Activated B cell treated with CpG ODN at 0.5 μM for 24 hours (primary cell): Measurements from ENCODE around the gene NEK6. TPM values are rescaled to one million over a fixed set of nuclear protein-coding genes. Genes with fewer than 3 reads are reported as not detected.

Source experiments
- ATAC-seq: fragments of 200-7000 bp; cut with Tn5 transposase; one replicate; pipeline ENCODE4 v1.10.0; 2021; ENCODE audit warnings: low read depth, mild to moderate bottlenecking, moderate library complexity
- CTCF ChIA-PET: fragments of 350-600 bp; sonication (Branson Sonifier 250); formaldehyde crosslinking; loops from one replicate; lab custom pipeline; 2021; ENCODE audit warnings: antibody characterized with exemption; lab: Charles Lee
- POLR2A ChIA-PET: fragments of 350-600 bp; sonication (Branson Sonifier 250); formaldehyde crosslinking; loops from one replicate; lab custom pipeline; 2021; ENCODE audit warnings: antibody characterized with exemption; lab: Charles Lee
- DNase-seq: peaks from one replicate; pipeline ENCODE4 v3.0.0; 2022
- H3K27ac Mint-ChIP-seq: one replicate; pipeline ENCODE4 v1.8.0; 2020; ENCODE audit warnings: mixed read lengths
- H3K27me3 Mint-ChIP-seq: one replicate; pipeline ENCODE4 v1.8.0; 2021; ENCODE audit warnings: mixed read lengths
- H3K36me3 Mint-ChIP-seq: one replicate; pipeline ENCODE4 v1.8.0; 2021; ENCODE audit warnings: low read depth, mixed read lengths
- H3K4me1 Mint-ChIP-seq: one replicate; pipeline ENCODE4 v1.8.0; 2021; ENCODE audit warnings: mixed read lengths
- H3K4me3 Mint-ChIP-seq: one replicate; pipeline ENCODE4 v1.8.0; 2020; ENCODE audit warnings: mild to moderate bottlenecking, mixed read lengths
- H3K9me3 Mint-ChIP-seq: one replicate; pipeline ENCODE4 v1.8.0; 2020; ENCODE audit warnings: mixed read lengths
- intact Hi-C: fragments of 100-400 bp; cut with micrococcal nuclease; formaldehyde crosslinking; loops from one replicate; pipeline ENCODE4 v1.15.1; 2024
- total RNA-seq: library from RNA; stranded (reverse); gene quantifications from 2 replicates; pipeline ENCODE4 v1.2.3, GENCODE V29; 2022
- TF ChIP-seq, protein P1 (sequence below): fragments of 200-600 bp; IDR thresholded peaks from one replicate; pipeline ENCODE4 v1.8.0; 2022; ENCODE audit warnings: antibody characterized with exemption, mild to moderate bottlenecking

Gene NEK6
- total RNA-seq, 1 donor from 2014 or later = 110 TPM

DNA sequence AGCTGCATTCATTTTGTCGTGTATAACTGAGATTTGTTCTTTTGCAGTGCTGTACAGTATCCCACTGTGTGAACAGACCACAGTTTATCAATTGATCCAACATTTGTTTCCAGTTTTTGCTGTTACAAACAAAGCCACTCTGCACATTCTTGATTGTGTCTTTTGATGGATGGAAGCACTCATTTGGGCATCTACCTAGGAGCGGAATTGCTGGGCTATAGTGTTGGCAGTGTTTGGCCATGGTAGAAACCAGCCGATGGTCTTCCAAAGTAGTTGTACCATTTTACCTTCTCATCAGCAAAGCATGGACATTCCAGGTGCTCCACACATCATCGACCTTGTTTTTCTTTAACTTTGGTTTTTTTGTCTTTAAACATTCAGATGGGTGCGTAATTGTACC, 79.8 kb downstream of the NEK6 start:
- Mint-ChIP-seq H3K27ac (no peak overlapping the region), H3K9me3 (no peaks in the 10 kb centered on the region), H3K36me3 (peaks cover 79% of the 10 kb centered on the region), H3K4me3 (no peak overlapping the region), H3K27me3 (no peaks in the 10 kb centered on the region), H3K4me1 (no peaks in the 10 kb centered on the region)
- POLR2A ChIA-PET = interaction anchor here (0.5 to 0.7 kb wide), 2 partner anchors 656 to 1439 kb away, joined by 4 to 6 read pairs; no protein-coding TSS in a partner anchor
- DNase-seq (no peak), ATAC-seq (no peak)
- TF ChIP-seq, protein P1, sequence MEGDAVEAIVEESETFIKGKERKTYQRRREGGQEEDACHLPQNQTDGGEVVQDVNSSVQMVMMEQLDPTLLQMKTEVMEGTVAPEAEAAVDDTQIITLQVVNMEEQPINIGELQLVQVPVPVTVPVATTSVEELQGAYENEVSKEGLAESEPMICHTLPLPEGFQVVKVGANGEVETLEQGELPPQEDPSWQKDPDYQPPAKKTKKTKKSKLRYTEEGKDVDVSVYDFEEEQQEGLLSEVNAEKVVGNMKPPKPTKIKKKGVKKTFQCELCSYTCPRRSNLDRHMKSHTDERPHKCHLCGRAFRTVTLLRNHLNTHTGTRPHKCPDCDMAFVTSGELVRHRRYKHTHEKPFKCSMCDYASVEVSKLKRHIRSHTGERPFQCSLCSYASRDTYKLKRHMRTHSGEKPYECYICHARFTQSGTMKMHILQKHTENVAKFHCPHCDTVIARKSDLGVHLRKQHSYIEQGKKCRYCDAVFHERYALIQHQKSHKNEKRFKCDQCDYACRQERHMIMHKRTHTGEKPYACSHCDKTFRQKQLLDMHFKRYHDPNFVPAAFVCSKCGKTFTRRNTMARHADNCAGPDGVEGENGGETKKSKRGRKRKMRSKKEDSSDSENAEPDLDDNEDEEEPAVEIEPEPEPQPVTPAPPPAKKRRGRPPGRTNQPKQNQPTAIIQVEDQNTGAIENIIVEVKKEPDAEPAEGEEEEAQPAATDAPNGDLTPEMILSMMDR = no peak
- intact Hi-C loops = no loop called here
- CTCF ChIA-PET = interaction anchor here (1.1 kb wide), 1 partner anchor 211 kb away, joined by 3 read pairs; no protein-coding TSS in a partner anchor

DNA sequence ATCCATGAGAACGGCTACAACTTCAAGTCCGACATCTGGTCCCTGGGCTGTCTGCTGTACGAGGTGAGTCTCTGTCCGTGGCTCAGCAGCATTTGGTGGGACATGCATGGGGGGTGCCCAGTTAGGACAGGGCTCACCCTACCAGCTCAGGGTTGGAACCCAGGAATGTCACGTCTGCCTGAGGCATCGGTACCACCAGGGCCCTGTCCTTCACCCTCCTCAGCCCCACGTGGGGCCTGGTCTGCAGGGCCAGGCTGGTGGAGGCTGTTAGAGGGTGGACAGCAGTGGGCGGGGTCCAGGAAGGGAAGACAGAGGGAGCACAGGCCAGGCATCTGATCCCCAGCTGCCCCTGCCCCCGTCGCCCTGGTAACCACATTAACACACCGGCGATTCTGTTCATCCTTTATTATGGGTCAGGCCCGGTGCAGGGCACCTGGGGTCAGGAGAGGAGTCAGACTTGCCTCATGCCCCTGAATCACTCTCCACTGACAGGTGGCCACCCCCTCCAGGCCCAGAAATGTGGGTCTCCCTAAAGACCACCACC, 81.9 kb downstream of the NEK6 start:
- no peak for DNase-seq
- ChIA-PET POLR2A (no interaction called here), CTCF (no interaction called here)
- H3K27me3 Mint-ChIP-seq = no peaks in the 10 kb centered on the region
- no peaks in the 10 kb centered on the region for H3K9me3 Mint-ChIP-seq
- H3K36me3 Mint-ChIP-seq = peaks cover 77% of the 10 kb centered on the region
- no peak for ATAC-seq
- no peak overlapping the region for H3K4me3 Mint-ChIP-seq
- intact Hi-C loops = no loop called here
- TF ChIP-seq, protein P1 = no peak
- no peaks in the 10 kb centered on the region for H3K4me1 Mint-ChIP-seq
- H3K27ac Mint-ChIP-seq = no peak overlapping the region

DNA sequence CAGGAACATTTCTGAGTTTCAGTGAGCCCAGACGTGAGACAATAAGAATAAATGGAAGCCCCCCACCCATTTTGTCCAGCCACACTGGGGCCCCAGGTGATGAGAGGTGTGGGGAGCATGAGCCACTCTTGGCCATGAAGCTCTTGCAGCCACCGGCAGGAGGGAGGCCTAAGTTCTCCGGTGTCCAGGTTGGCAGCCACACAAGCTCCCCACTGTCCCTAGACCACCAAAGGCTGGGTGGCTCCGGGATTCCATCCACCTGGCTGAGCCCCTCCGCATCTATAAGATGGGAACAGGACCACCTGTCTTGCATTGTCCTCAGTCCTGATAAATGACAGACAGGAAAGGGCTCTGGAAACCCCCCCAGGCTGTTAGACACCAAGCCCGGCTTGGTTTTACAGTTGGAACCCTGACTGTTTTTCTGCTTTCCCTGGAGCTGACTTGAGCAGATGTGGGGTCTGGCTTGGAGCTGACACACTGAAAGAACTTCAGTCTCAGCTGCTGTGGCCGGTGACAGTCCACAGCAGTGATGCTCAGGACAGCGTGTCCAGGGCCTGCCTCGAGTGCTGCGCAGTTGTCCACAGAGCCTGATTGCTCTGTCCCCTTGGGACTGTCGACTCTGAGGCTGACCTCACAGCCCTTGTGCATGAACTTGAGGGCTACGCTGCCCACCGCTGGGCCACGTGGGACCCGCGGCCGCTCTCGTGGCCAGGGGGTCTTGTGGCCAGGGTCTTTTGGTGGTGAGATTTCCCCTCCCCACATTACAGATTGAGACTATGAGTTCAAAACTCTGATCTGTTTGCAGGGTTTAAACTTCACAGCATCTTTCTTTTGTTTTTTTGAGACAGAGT, 82.7 kb downstream of the NEK6 start:
- Mint-ChIP-seq H3K4me3 (no peak overlapping the region), H3K36me3 (peaks cover 77% of the 10 kb centered on the region), H3K4me1 (no peaks in the 10 kb centered on the region), H3K27ac (no peak overlapping the region), H3K9me3 (no peaks in the 10 kb centered on the region), H3K27me3 (no peaks in the 10 kb centered on the region)
- TF ChIP-seq, protein P1 = no peak
- intact Hi-C loops = no loop called here
- ATAC-seq (no peak), DNase-seq (no peak)
- ChIA-PET POLR2A (interaction anchor here (0.6 kb wide), 1 partner anchor 143 kb away, joined by 3 read pairs; no protein-coding TSS in a partner anchor), CTCF (no interaction called here)

DNA sequence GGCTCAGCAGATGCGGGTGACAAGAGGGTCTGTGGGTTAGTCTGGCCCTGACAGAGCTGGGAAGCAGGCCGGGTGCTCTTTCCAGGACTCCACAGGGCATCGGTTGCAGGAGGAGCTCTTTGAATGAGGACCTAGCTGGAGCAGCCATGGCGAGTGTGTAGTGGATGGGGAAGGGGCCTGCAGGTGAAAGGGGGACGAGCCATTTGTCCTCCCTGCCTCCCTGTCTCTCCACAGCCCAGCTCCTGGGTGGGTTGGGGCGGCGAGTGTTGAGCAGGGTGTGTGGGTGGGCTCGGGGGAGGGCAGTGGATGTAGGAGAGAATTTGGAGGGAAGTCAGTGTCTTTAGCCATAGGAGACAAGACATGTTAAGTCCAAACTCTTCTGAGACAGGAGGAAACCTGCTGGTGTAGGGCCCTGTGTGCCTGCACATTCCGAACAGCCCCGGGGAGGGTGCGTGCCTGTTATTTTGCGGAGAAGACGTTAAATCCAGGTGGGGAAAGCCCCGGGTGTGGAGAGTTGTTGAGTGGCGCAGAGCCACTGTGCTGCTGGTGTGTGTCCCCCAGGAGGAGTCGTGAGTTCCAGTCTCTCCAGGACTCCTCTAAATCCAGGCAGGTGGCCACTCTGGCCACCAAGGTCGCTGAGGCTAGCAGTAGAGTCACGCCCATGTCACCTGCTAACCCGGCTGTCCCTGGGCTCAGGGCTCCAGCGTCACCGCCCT, 83.9 kb downstream of the NEK6 start:
- no peak overlapping the region for H3K27ac Mint-ChIP-seq
- DNase-seq (no peak), ATAC-seq (no peak)
- H3K4me3 Mint-ChIP-seq = no peak overlapping the region
- peaks cover 70% of the 10 kb centered on the region for H3K36me3 Mint-ChIP-seq
- POLR2A ChIA-PET = no interaction called here
- H3K27me3 Mint-ChIP-seq = no peaks in the 10 kb centered on the region
- H3K9me3 Mint-ChIP-seq = no peaks in the 10 kb centered on the region
- no peaks in the 10 kb centered on the region for H3K4me1 Mint-ChIP-seq
- intact Hi-C loops = no loop called here
- CTCF ChIA-PET = no interaction called here
- TF ChIP-seq, protein P1 = no peak

DNA sequence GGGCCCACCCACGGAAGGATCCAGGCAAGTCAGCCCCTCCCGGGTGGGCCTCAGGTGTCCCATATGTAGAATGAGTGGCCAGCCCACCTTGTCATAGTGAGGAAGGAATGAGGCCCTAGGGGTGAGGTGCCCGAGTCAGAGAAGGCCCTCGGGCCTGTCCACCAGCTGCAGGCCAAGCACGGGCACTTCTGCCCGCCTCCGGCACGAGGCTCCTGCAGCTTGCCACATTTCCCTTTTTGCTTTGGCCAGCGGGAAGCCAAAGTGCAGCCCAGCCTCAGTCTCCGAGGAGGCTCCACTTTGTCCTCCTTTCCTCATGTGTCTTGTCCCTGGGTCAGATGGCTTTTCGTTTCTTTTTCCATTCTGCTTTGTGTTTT, 84.6 kb downstream of the NEK6 start:
- Mint-ChIP-seq H3K9me3 (no peaks in the 10 kb centered on the region), H3K36me3 (peaks cover 72% of the 10 kb centered on the region), H3K27me3 (no peaks in the 10 kb centered on the region), H3K4me3 (no peak overlapping the region), H3K4me1 (no peaks in the 10 kb centered on the region), H3K27ac (no peak overlapping the region)
- ChIA-PET CTCF (no interaction called here), POLR2A (no interaction called here)
- no peak for DNase-seq
- intact Hi-C loops = no loop called here
- ATAC-seq = no peak
- TF ChIP-seq, protein P1 = no peak
